ENCODE measurements around the gene SAPCD1. TPM values are rescaled to one million over a fixed set of nuclear protein-coding genes. Genes with fewer than 3 reads are reported as not detected.

Gene SAPCD1
- polyA plus RNA-seq, 3 donors = 10.4 TPM; not detected in 2

GRCh38 chr6:31734821-31735406 lies 27.5 kb upstream of the SAPCD1 start:
- H3K36me3 Mint-ChIP-seq = peaks cover 40 to 47% of the 10 kb centered on the region in 2 donors
- Histone ChIP-seq H3K9me3 (replicated peaks in 1 of 2; ENCODE audit: control insufficient read depth in 1 of 2, insufficient read depth in 1 of 2, low read length in 2 of 2) (no peaks in the 10 kb centered on the region), H3K4me1 (ENCODE audit: control insufficient read depth in 1 of 2, insufficient read depth in 2 of 2, low read length in 2 of 2) (peaks cover 68 to 82% of the 10 kb centered on the region in 2 donors), H3K27me3 (ENCODE audit: control insufficient read depth in 2 of 2, insufficient read depth in 2 of 2, low read length in 2 of 2) (no peaks in the 10 kb centered on the region), H3K9ac (ENCODE audit: insufficient read depth, low read length, poor library complexity, severe bottlenecking) (peak overlapping the region; percentile 89), H3K27ac (ENCODE audit: low read depth in 1 of 2, low read length in 2 of 2) (peak overlapping the region; percentile 91 to 99), H3K79me2 (ENCODE audit: insufficient read depth, low read length) (peaks cover 74% of the 10 kb centered on the region), H4K20me1 (ENCODE audit: insufficient read depth, low read length) (peaks cover 48% of the 10 kb centered on the region), H3K4me3 (replicated peaks in 1 of 3; ENCODE audit: low read depth in 2 of 3, low read length in 3 of 3) (peak overlapping the region; percentile 74 to 100 (median 96)), H2AFZ (ENCODE audit: insufficient read depth, low read depth, low read length, poor library complexity, severe bottlenecking) (no peak overlapping the region), H3K36me3 (replicated peaks in 1 of 2; ENCODE audit: control insufficient read depth in 1 of 2, insufficient read depth in 2 of 2, low read length in 2 of 2) (peaks cover 39 to 40% of the 10 kb centered on the region in 2 donors), H3K4me2 (replicated peaks; ENCODE audit: extremely low read depth, low read length, poor library complexity, severe bottlenecking) (peak overlapping the region; percentile 94)
- peak; percentile 83 to 91 (median 89) for DNase-seq
- intact Hi-C loops (cut with micrococcal nuclease) = loop anchor here (5.0 to 10.0 kb wide), 4 partner anchors 32 to 190 kb away; partner anchors contain the start of genes ATP6V1G2 (in 1 of the 2), CSNK2B (in 1 of the 2), DDX39B (in 1 of the 2) and LY6G5B (in 1 of the 2)
- H3K27ac Mint-ChIP-seq = peak overlapping the region; percentile 95 to 100 (median 99)
- H3K27me3 Mint-ChIP-seq (ENCODE audit: low read depth in 3 of 3) = peaks cover 0 to 5% (median 2%) of the 10 kb centered on the region in 3 donors
- WGBS (ENCODE audit: insufficient coverage) = 0% methylated on average over 12 of the region's 18 CpGs
- H3K9me3 Mint-ChIP-seq = peaks cover 0 to 2% (median 0%) of the 10 kb centered on the region in 7 donors
- no peak for TF ChIP-seq CTCF (IDR thresholded peaks at IDR 0.05)
- peaks cover 65% of the 10 kb centered on the region for H3K4me1 Mint-ChIP-seq
- peak overlapping the region; percentile 99 to 100 for H3K4me3 Mint-ChIP-seq

- no peak for TF ChIP-seq CTCF (IDR thresholded peaks at IDR 0.05)
- Histone ChIP-seq H4K20me1 (ENCODE audit: insufficient read depth, low read length) (peaks cover 37% of the 10 kb centered on the region), H3K4me2 (replicated peaks; ENCODE audit: extremely low read depth, low read length, poor library complexity, severe bottlenecking) (peak within 1 kb of the TSS; percentile 94), H3K36me3 (replicated peaks in 1 of 2; ENCODE audit: control insufficient read depth in 1 of 2, insufficient read depth in 2 of 2, low read length in 2 of 2) (peaks cover 29 to 32% of the 10 kb centered on the region in 2 donors), H3K9me3 (replicated peaks in 1 of 2; ENCODE audit: control insufficient read depth in 1 of 2, insufficient read depth in 1 of 2, low read length in 2 of 2) (no peaks in the 10 kb centered on the region), H3K9ac (ENCODE audit: insufficient read depth, low read length, poor library complexity, severe bottlenecking) (peak within 1 kb of the TSS; percentile 89), H3K4me3 (replicated peaks in 1 of 3; ENCODE audit: low read depth in 2 of 3, low read length in 3 of 3) (peak within 1 kb of the TSS; percentile 74 to 100 (median 96)), H3K4me1 (ENCODE audit: control insufficient read depth in 1 of 2, insufficient read depth in 2 of 2, low read length in 2 of 2) (peaks cover 67 to 83% of the 10 kb centered on the region in 2 donors), H3K27me3 (ENCODE audit: control insufficient read depth in 2 of 2, insufficient read depth in 2 of 2, low read length in 2 of 2) (no peaks in the 10 kb centered on the region), H2AFZ (ENCODE audit: insufficient read depth, low read depth, low read length, poor library complexity, severe bottlenecking) (no peak within 1 kb of the TSS), H3K79me2 (ENCODE audit: insufficient read depth, low read length) (peaks cover 71% of the 10 kb centered on the region), H3K27ac (ENCODE audit: low read depth in 1 of 2, low read length in 2 of 2) (peak within 1 kb of the TSS; percentile 91 to 99)
- Mint-ChIP-seq H3K27me3 (ENCODE audit: low read depth in 3 of 3) (peaks cover 0 to 5% (median 2%) of the 10 kb centered on the region in 3 donors), H3K4me1 (peaks cover 64% of the 10 kb centered on the region), H3K27ac (peak within 1 kb of the TSS; percentile 95 to 100 (median 99)), H3K36me3 (peaks cover 29 to 36% of the 10 kb centered on the region in 2 donors), H3K9me3 (peaks cover 0 to 2% (median 0%) of the 10 kb centered on the region in 7 donors), H3K4me3 (peak within 1 kb of the TSS; percentile 99 to 100)
- DNase-seq = peak; percentile 81 to 88 (median 81)
- WGBS (ENCODE audit: insufficient coverage) = 0% methylated on average over 2 of the region's 24 CpGs
- intact Hi-C loops (cut with micrococcal nuclease) = loop anchor here in 1 of 2 donors (1.0 to 10.0 kb wide), 4 partner anchors 8 to 191 kb away; partner anchors contain the start of genes ATP6V1G2, CSNK2B, DDX39B and LY6G5B
These were observed 26.3 kb upstream of the SAPCD1 start, which contains the start of gene CLIC1 for GRCh38 chr6:31736021-31736767. Gene CLIC1, minus strand, starts transcription at chr6:31736530. Its CDS starts 230 bp downstream, at chr6:31736300.

Measured in CD14-positive monocyte (primary cell).